HepG2 (cell line): Measurements from ENCODE around the gene TELO2. TPM values are rescaled to one million over a fixed set of nuclear protein-coding genes. Genes with fewer than 3 reads are reported as not detected.

Experiments used
- DPF2 ChIP-seq: sonication (generic); formaldehyde crosslinking; IDR thresholded peaks from 2 replicates; pipeline ENCODE4 v1.4.0; 2020; ENCODE audit warnings: mild to moderate bottlenecking, low read depth, missing genetic modification reagents, borderline replicate concordance
- HDAC1 ChIP-seq: sonication (generic); formaldehyde crosslinking; IDR thresholded peaks from 2 replicates; pipeline ENCODE4 v1.5.1; 2020; ENCODE audit warnings: mild to moderate bottlenecking, missing genetic modification reagents
- MLX ChIP-seq: IDR thresholded peaks from 2 replicates; pipeline ENCODE4 v1.6.1; 2016
- NCOA2 ChIP-seq: sonication (generic); formaldehyde crosslinking; IDR thresholded peaks from 2 replicates; pipeline ENCODE4 v1.8.0; 2022; ENCODE audit warnings: inconsistent platforms
- RBM39 ChIP-seq: fragments of 200-400 bp; formaldehyde crosslinking; IDR thresholded peaks from one replicate; pipeline ENCODE4 v1.6.1; 2018; ENCODE audit warnings: antibody characterized with exemption, mild to moderate bottlenecking, low read depth, low read length; ENCODE audit not compliant: poor library complexity, severe bottlenecking
- SAP130 ChIP-seq: IDR thresholded peaks from 2 replicates; pipeline ENCODE4 v1.6.1; 2016; ENCODE audit warnings: low read depth
- SOX13 ChIP-seq, 3 experiments: fragments of 450-650 bp in 1 of 3; sonication (generic) in 1 of 3; formaldehyde crosslinking in 1 of 3; IDR thresholded peaks in 2 of 3; conservative IDR thresholded peaks in 1 of 3; 2 replicates each; pipeline versions ENCODE4 v1.5.0 to v1.6.1; 2016 to 2020; ENCODE audit warnings: antibody characterized with exemption in 1 of 3, mild to moderate bottlenecking in 1 of 3, missing compliant biosample characterization in 1 of 3, missing genetic modification reagents in 1 of 3, moderate library complexity in 1 of 3
- SP1 ChIP-seq, 2 experiments: fragments of 450-650 bp in 1 of 2; sonication (generic) in 1 of 2; formaldehyde crosslinking in 1 of 2; IDR thresholded peaks; 2 replicates each; pipeline versions ENCODE4 v1.4.0 to v1.6.1; 2016 to 2020; ENCODE audit warnings: missing genetic modification reagents in 1 of 2
- TMF1 ChIP-seq: sonication (generic); formaldehyde crosslinking; IDR thresholded peaks from 2 replicates; pipeline ENCODE4 v1.8.1; 2022; ENCODE audit warnings: low read depth, missing genetic modification reagents
- ZEB1 ChIP-seq: IDR thresholded peaks from 2 replicates; pipeline ENCODE4 v1.6.1; 2012; ENCODE audit warnings: mild to moderate bottlenecking, low read depth, inconsistent platforms; ENCODE audit not compliant: insufficient replicate concordance
- ZNF180 ChIP-seq: sonication (generic); formaldehyde crosslinking; IDR thresholded peaks from 2 replicates; pipeline ENCODE4 v1.4.0; 2020; ENCODE audit warnings: low read depth, missing genetic modification reagents, borderline replicate concordance
- ZNF276 ChIP-seq: sonication (generic); formaldehyde crosslinking; IDR thresholded peaks from 2 replicates; pipeline ENCODE4 v1.4.0; 2020; ENCODE audit warnings: mild to moderate bottlenecking, low read depth, missing genetic modification reagents
- ZNF329 ChIP-seq: sonication (generic); formaldehyde crosslinking; IDR thresholded peaks from 2 replicates; pipeline ENCODE4 v1.9.0; 2021; ENCODE audit warnings: low read depth, mild to moderate bottlenecking, missing genetic modification reagents
- ZNF558 ChIP-seq: sonication (generic); formaldehyde crosslinking; IDR thresholded peaks from 2 replicates; pipeline ENCODE4 v1.9.0; 2022; ENCODE audit warnings: mild to moderate bottlenecking, missing genetic modification reagents, borderline replicate concordance
- ZNF737 ChIP-seq: sonication (generic); formaldehyde crosslinking; IDR thresholded peaks from 2 replicates; pipeline ENCODE4 v1.5.0; 2020; ENCODE audit warnings: missing genetic modification reagents, mild to moderate bottlenecking, borderline replicate concordance
- ZSCAN5A ChIP-seq: sonication (generic); formaldehyde crosslinking; IDR thresholded peaks from 2 replicates; pipeline ENCODE4 v1.8.0; 2022; ENCODE audit warnings: mild to moderate bottlenecking, missing genetic modification reagents, borderline replicate concordance
- polyA plus RNA-seq, 8 experiments: library from polyadenylated mRNA; depleted of rRNA in 3 of 8; stranded (reverse) in 7 of 8; unstranded in 1 of 8; fragments of >200 nt; fragmentation: Illumina TruSeq in 4 of 8; extraction: Trizol in 4 of 8; gene quantifications; 2 replicates each; pipeline versions ENCODE4 v1.2.1 to v1.2.3, GENCODE V29; 2011 to 2016; ENCODE audit warnings: low read depth in 4 of 8, missing spikeins in 1 of 8, mixed read lengths in 1 of 8; ENCODE audit not compliant: insufficient read depth in 1 of 8
- total RNA-seq, 5 experiments: library from RNA; depleted of rRNA; stranded (reverse); fragments of >200 nt; fragmentation: Illumina TruSeq; extraction: Trizol; gene quantifications; 2 replicates each; pipeline ENCODE4 v1.2.3, GENCODE V29; 2016; ENCODE audit warnings: low read depth in 1 of 5
- TF ChIP-seq, protein P1 (sequence below): sonication (generic); formaldehyde crosslinking; IDR thresholded peaks from 2 replicates; pipeline ENCODE4 v1.5.0; 2020; ENCODE audit warnings: mild to moderate bottlenecking, missing genetic modification reagents, borderline replicate concordance
- TF ChIP-seq, protein P2 (sequence below): IDR thresholded peaks from 2 replicates; pipeline ENCODE4 v1.6.1; 2016; ENCODE audit warnings: mild to moderate bottlenecking

The TELO2 gene
- total and polyA plus RNA-seq, 2 of the 13 experiments (the other 11 are each of a cell fraction or from before 2014, with no cell fraction given), result 10.1 to 17.9 TPM

GRCh38 chr16:1474796-1475551, 18.2 kb upstream of the TELO2 start, which contains the start of gene CLCN7 (continued):
- TF ChIP-seq, protein P1, sequence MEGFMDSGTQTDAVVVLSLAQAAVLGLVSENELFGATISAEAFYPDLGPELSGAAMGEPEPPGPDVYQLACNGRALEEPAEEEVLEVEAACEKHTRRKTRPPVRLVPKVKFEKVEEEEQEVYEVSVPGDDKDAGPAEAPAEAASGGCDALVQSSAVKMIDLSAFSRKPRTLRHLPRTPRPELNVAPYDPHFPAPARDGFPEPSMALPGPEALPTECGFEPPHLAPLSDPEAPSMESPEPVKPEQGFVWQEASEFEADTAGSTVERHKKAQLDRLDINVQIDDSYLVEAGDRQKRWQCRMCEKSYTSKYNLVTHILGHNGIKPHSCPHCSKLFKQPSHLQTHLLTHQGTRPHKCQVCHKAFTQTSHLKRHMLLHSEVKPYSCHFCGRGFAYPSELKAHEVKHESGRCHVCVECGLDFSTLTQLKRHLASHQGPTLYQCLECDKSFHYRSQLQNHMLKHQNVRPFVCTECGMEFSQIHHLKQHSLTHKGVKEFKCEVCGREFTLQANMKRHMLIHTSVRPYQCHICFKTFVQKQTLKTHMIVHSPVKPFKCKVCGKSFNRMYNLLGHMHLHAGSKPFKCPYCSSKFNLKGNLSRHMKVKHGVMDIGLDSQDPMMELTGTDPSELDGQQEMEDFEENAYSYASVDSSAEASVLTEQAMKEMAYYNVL (CRISPR knock-in tag), result peak; percentile 35; the same call in 1 of the 2 replicates
- TF ChIP-seq ZEB1 (no peak), SP1 (IDR thresholded peaks at IDR 0.05) (no peak), SP1 (CRISPR knock-in tag; IDR thresholded peaks at IDR 0.05) (peak; percentile 40; the same call in 1 of the 2 replicates), ZNF737 (CRISPR knock-in tag) (no peak), ZNF276 (CRISPR knock-in tag) (peak; percentile 69; the same call in 1 of the 2 replicates), SAP130 (CRISPR knock-in tag) (peak; percentile 99), ZSCAN5A (0 out of 2 replicates have a peak, but pooled peaks have one; percentile 10), NCOA2 (peak; percentile 11; the same call in 1 of the 2 replicates), HDAC1 (CRISPR knock-in tag) (peak; percentile 99), TMF1 (CRISPR knock-in tag) (peak; percentile 89), RBM39 (peak; percentile 65), SOX13 (IDR thresholded peaks at IDR 0.05) (no peak), SOX13 (CRISPR knock-in tag; conservative IDR thresholded peaks at IDR 0.05 in 1 of 2, IDR thresholded peaks at IDR 0.05 in 1 of 2) (peak in 1 of 2 experiments; percentile 62; a peak in 1 of 4 replicates), DPF2 (CRISPR knock-in tag) (no peak), ZNF329 (CRISPR knock-in tag) (peak; percentile 73), MLX (CRISPR knock-in tag) (peak; percentile 70), ZNF180 (CRISPR knock-in tag) (no peak), ZNF558 (CRISPR knock-in tag) (peak; percentile 96; the same call in 1 of the 2 replicates)
- TF ChIP-seq, protein P2, sequence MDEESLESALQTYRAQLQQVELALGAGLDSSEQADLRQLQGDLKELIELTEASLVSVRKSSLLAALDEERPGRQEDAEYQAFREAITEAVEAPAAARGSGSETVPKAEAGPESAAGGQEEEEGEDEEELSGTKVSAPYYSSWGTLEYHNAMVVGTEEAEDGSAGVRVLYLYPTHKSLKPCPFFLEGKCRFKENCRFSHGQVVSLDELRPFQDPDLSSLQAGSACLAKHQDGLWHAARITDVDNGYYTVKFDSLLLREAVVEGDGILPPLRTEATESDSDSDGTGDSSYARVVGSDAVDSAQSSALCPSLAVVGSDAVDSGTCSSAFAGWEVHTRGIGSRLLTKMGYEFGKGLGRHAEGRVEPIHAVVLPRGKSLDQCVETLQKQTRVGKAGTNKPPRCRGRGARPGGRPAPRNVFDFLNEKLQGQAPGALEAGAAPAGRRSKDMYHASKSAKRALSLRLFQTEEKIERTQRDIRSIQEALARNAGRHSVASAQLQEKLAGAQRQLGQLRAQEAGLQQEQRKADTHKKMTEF (CRISPR knock-in tag), result peak; percentile 87
